ENCODE measurements around the gene ZDHHC14. TPM values are rescaled to one million over a fixed set of nuclear protein-coding genes. Genes with fewer than 3 reads are reported as not detected.

Gene ZDHHC14
- total RNA-seq, 1 experiment from 2014 or later, result 1.7 TPM

DNA sequence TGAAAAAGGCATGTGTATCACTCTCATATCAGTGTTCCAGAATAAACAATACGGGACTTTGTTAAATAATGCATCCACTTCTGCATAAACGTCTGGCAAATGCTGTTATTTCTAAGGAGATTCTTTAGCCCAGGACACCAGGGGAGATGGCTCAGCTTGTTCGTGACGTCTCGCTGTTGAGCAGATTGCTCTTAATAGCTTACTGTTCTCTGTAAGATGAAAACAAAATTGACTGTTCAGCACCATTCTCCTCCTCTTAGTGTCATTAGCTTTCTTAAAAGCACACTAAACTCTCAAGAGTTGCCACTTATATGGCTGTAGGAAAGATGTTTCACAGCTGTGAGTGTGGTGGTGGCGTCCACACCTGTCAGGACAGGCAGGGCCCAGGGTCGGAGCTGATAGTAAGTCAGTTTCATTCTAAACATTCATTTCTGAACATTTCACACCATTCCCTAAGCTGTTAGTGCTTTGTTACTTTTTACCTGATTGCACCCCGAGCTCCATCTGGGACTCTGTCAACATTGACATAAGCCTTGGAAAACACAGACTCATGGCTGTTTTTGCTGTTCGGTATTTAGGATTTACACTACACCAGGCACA, 132.1 kb downstream of the ZDHHC14 start:
- H2BK15ac ChIP-seq (ENCODE audit: low read depth, low read length), result no peak overlapping the region
- H3K27me3 Mint-ChIP-seq (ENCODE audit: low read depth), result peaks cover 2% of the 10 kb centered on the region
- H4K91ac ChIP-seq (ENCODE audit: insufficient read length, low read depth, low read length), result no peak overlapping the region
- no peak overlapping the region for H2BK12ac ChIP-seq (ENCODE audit: insufficient read length, low read depth, low read length)
- no peak overlapping the region for H2AFZ ChIP-seq (ENCODE audit: low read length)
- no peak overlapping the region for H3K23ac ChIP-seq (ENCODE audit: insufficient read length, low read depth, low read length)
- no peak overlapping the region for H3K18ac ChIP-seq (ENCODE audit: insufficient read length, low read depth, low read length)
- no peaks in the 10 kb centered on the region for H3K23me2 ChIP-seq (ENCODE audit: insufficient read length, low read depth, low read length, poor library complexity, severe bottlenecking)
- H3K79me1 ChIP-seq (ENCODE audit: insufficient read depth, low read depth, low read length, poor library complexity, severe bottlenecking), result no peaks in the 10 kb centered on the region
- no peak overlapping the region for H2BK5ac ChIP-seq (ENCODE audit: insufficient read length, low read length)
- no peak overlapping the region for H3T11ph ChIP-seq (ENCODE audit: low read length)
- no peak overlapping the region for H3K27ac ChIP-seq (ENCODE audit: insufficient read length, low read depth, low read length)
- TF ChIP-seq, protein P1, sequence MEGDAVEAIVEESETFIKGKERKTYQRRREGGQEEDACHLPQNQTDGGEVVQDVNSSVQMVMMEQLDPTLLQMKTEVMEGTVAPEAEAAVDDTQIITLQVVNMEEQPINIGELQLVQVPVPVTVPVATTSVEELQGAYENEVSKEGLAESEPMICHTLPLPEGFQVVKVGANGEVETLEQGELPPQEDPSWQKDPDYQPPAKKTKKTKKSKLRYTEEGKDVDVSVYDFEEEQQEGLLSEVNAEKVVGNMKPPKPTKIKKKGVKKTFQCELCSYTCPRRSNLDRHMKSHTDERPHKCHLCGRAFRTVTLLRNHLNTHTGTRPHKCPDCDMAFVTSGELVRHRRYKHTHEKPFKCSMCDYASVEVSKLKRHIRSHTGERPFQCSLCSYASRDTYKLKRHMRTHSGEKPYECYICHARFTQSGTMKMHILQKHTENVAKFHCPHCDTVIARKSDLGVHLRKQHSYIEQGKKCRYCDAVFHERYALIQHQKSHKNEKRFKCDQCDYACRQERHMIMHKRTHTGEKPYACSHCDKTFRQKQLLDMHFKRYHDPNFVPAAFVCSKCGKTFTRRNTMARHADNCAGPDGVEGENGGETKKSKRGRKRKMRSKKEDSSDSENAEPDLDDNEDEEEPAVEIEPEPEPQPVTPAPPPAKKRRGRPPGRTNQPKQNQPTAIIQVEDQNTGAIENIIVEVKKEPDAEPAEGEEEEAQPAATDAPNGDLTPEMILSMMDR (conservative IDR thresholded peaks at IDR 0.05), result no peak
- no peaks in the 10 kb centered on the region for H3K9me3 ChIP-seq (ENCODE audit: control insufficient read depth, low read depth, low read length)
- no CpG with 5 or more reads among the region's 9 CpGs for WGBS (ENCODE audit: extremely low coverage, insufficient read length, low lambda C conversion rate)
- no peaks in the 10 kb centered on the region for H3K27me3 ChIP-seq (ENCODE audit: insufficient read depth, low read length)
- no peak overlapping the region for H2BK20ac ChIP-seq (ENCODE audit: low read depth, low read length, poor library complexity, severe bottlenecking)
- no peaks in the 10 kb centered on the region for H4K20me1 ChIP-seq (ENCODE audit: control insufficient read depth, insufficient read depth, insufficient read length)
- no peak overlapping the region for H3K4ac ChIP-seq (ENCODE audit: low read depth, low read length)
- H2AK5ac ChIP-seq (ENCODE audit: insufficient read length, low read length), result no peak overlapping the region
- no peak overlapping the region for H3K27ac Mint-ChIP-seq
- H4K8ac ChIP-seq (replicated peaks; ENCODE audit: insufficient read length, low read depth, low read length), result no peak overlapping the region
- H3K14ac ChIP-seq (ENCODE audit: insufficient read depth, low read length), result no peak overlapping the region
- no peak overlapping the region for H3K9ac ChIP-seq (ENCODE audit: extremely low read depth, insufficient read length, low read length)
- no peaks in the 10 kb centered on the region for H3K4me1 ChIP-seq (ENCODE audit: insufficient read depth, low read length)
- DNase-seq, result no peak
- no peaks in the 10 kb centered on the region for H3K79me2 ChIP-seq (ENCODE audit: insufficient read depth, low read length)
- no peak overlapping the region for H3K4me2 ChIP-seq (ENCODE audit: insufficient read depth, insufficient read length, low read length)
- H3K4me3 Mint-ChIP-seq, result no peak overlapping the region
- no peak overlapping the region for H4K5ac ChIP-seq (ENCODE audit: insufficient read length, low read depth, low read length)
- H3K4me1 Mint-ChIP-seq, result peaks cover 12 to 16% of the 10 kb centered on the region in 2 experiments
- no peak overlapping the region for H2BK120ac ChIP-seq (ENCODE audit: low read depth, low read length, poor library complexity, severe bottlenecking)
- H3K36me3 Mint-ChIP-seq (ENCODE audit: insufficient read depth in 1 of 3, low read depth in 3 of 3), result peaks cover 2 to 13% (median 4%) of the 10 kb centered on the region in 3 experiments; a peak in 6 of 7 replicates
- peaks cover 0 to 9% of the 10 kb centered on the region in 2 experiments; a peak in 4 of 5 replicates for H3K9me3 Mint-ChIP-seq
- H3K56ac ChIP-seq (ENCODE audit: insufficient read length, low read depth, low read length), result no peak overlapping the region

All from H9 (cell line).